Right lobe of liver (tissue), 4 donors: Measurements from ENCODE around the gene LRRC71.

Experiments
- CTCF ChIP-seq, 4 donors: fragments of 200-600 bp in 3 of 4; fragments of 450-650 bp in 1 of 4; IDR thresholded peaks; one replicate each; pipeline versions ENCODE4 v1.5.1 to v1.8.0; 2016 to 2022; ENCODE audit warnings: antibody characterized with exemption in 4 of 4, mild to moderate bottlenecking in 2 of 4
- POLR2A ChIP-seq: fragments of 450-650 bp; IDR thresholded peaks from one replicate; pipeline ENCODE4 v1.6.1; 2017; ENCODE audit warnings: antibody characterized with exemption, mild to moderate bottlenecking
- donor health status: DM: no; HTN: no; CAD: no.
- donor health status: DM: no; HTN: no; CAD: no.
- donor health status: DM: no; HTN: yes; CAD: no.

DNA sequence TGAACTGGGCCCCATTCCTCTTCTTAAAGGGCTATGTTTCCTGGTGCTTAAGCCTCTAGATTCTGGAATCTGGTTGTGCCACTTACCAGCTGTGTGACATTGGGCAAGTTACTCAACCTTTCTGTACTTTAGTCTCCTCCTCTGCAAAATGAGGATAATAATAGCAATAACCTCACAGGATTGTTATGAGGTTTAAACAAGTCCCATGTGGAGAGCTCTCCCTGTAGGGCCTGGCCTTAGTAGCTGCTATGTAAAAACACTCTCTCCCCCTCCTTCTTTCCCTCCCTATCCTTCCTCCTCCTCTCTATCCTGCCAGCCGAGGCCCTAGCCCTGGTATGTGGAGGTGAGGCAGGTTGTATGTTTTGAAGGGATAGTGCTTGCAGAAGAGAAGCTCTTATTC lies 35.1 kb upstream of the LRRC71 start:
- TF ChIP-seq CTCF (IDR thresholded peaks at IDR 0.05): no peak
- TF ChIP-seq POLR2A: no peak
